Body of pancreas (tissue), 4 donors: ENCODE measurements around the gene AFF2.

Source experiments
- POLR2A ChIP-seq, 3 donors: fragments of 450-650 bp; IDR thresholded peaks; one replicate each; pipeline ENCODE4 v1.6.1; 2016; ENCODE audit warnings: antibody characterized with exemption in 3 of 3, mild to moderate bottlenecking in 2 of 3
- TF ChIP-seq, protein P1 (sequence below), 7 experiments: fragments of 450-650 bp in 4 of 7; fragments of 200-600 bp in 3 of 7; sonication (generic) in 3 of 7; IDR thresholded peaks; one replicate each; pipeline ENCODE4 v1.5.1; 2016 to 2019; ENCODE audit warnings: antibody characterized with exemption in 7 of 7

DNA sequence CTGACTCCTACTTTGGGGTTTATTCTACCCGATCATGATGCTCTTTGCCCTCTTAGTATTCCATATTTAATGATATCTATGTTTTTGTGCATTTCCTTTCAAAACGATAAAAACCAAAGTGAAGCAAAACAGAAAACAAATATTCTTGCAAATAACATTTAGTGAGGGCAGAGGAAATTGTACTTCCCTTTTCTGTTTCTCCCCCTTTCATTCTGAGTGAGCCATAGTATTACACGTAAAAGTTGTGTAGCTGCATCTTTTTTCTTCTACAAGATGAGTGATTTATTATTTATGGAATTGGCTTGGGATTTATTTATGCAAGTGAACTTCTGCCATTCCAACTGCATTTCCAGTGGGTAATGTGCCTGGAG is 109.9 kb downstream of the AFF2 start:
- TF ChIP-seq, protein P1, sequence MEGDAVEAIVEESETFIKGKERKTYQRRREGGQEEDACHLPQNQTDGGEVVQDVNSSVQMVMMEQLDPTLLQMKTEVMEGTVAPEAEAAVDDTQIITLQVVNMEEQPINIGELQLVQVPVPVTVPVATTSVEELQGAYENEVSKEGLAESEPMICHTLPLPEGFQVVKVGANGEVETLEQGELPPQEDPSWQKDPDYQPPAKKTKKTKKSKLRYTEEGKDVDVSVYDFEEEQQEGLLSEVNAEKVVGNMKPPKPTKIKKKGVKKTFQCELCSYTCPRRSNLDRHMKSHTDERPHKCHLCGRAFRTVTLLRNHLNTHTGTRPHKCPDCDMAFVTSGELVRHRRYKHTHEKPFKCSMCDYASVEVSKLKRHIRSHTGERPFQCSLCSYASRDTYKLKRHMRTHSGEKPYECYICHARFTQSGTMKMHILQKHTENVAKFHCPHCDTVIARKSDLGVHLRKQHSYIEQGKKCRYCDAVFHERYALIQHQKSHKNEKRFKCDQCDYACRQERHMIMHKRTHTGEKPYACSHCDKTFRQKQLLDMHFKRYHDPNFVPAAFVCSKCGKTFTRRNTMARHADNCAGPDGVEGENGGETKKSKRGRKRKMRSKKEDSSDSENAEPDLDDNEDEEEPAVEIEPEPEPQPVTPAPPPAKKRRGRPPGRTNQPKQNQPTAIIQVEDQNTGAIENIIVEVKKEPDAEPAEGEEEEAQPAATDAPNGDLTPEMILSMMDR (IDR thresholded peaks at IDR 0.05): no peak
- TF ChIP-seq POLR2A (IDR thresholded peaks at IDR 0.05): no peak
